Breast epithelium (tissue), 4 donors: ENCODE data around the gene ARHGAP8. TPM values are rescaled to one million over a fixed set of nuclear protein-coding genes. Genes with fewer than 3 reads are reported as not detected.

Source experiments
- DNase-seq, 2 donors: peaks; one replicate each; pipeline ENCODE4 v3.0.0-alpha.2; 2019; ENCODE audit warnings: low spot score in 2 of 2
- H3K27ac ChIP-seq, 2 donors: fragments of 200-600 bp; sonication (generic) in 1 of 2; one replicate each; pipeline ENCODE4 v1.5.1; 2016 to 2019; ENCODE audit warnings: mild to moderate bottlenecking in 1 of 2
- H3K27me3 ChIP-seq, 2 donors: fragments of 200-600 bp; sonication (generic) in 1 of 2; one replicate each; pipeline versions ENCODE4 v1.5.1 to v1.6.0; 2017 to 2019; ENCODE audit warnings: control low read depth in 1 of 2, mild to moderate bottlenecking in 1 of 2
- H3K36me3 ChIP-seq: fragments of 200-600 bp; one replicate; pipeline ENCODE4 v1.5.1; 2019
- H3K4me1 ChIP-seq, 2 donors: fragments of 200-600 bp; sonication (generic); one replicate each; pipeline ENCODE4 v1.5.1; 2016 to 2019; ENCODE audit warnings: control low read depth in 1 of 2
- H3K4me3 ChIP-seq, 3 donors: fragments of 200-600 bp; sonication (generic); 1 replicate in 2 of 3; 2 replicates in 1 of 3; pipeline ENCODE4 v1.5.1; 2016 to 2019; ENCODE audit warnings: mild to moderate bottlenecking in 3 of 3, moderate library complexity in 2 of 3
- H3K9me3 ChIP-seq, 2 donors: fragments of 200-600 bp; sonication (generic) in 1 of 2; one replicate each; pipeline ENCODE4 v1.5.1; 2016 to 2019; ENCODE audit warnings: control low read depth in 1 of 2
- CTCF ChIP-seq, 3 donors: fragments of 450-650 bp; IDR thresholded peaks; one replicate each; pipeline ENCODE4 v1.5.1; 2016 to 2017; ENCODE audit warnings: antibody characterized with exemption in 3 of 3, mild to moderate bottlenecking in 3 of 3, moderate library complexity in 3 of 3
- POLR2A ChIP-seq: fragments of 450-650 bp; IDR thresholded peaks from one replicate; pipeline ENCODE4 v1.6.1; 2016; ENCODE audit warnings: antibody characterized with exemption, mild to moderate bottlenecking, moderate library complexity
- POLR2AphosphoS5 ChIP-seq, 3 donors: sonication (generic); formaldehyde crosslinking; IDR thresholded peaks; one replicate each; pipeline ENCODE4 v1.6.1; 2017; ENCODE audit warnings: antibody characterized with exemption in 3 of 3
- intact Hi-C: fragments of 100-400 bp; cut with DNase I; formaldehyde crosslinking; loops from one replicate; pipeline ENCODE4 v1.15.1; 2023; ENCODE audit warnings: low total_unique reads
- total RNA-seq, 3 donors: library from RNA; depleted of rRNA; stranded (reverse); fragments of >200 nt; gene quantifications; one replicate each; pipeline ENCODE4 v1.1.0, GENCODE V29; 2016

The ARHGAP8 gene
- total RNA-seq, 3 donors from 2014 or later: 9.8 to 39.4 (median 32.4) TPM

- H3K9me3 ChIP-seq: no peaks in the 10 kb centered on the region
- TF ChIP-seq CTCF (IDR thresholded peaks at IDR 0.05) (no peak), POLR2A (no peak), POLR2AphosphoS5 (IDR thresholded peaks at IDR 0.05) (no peak)
- no peaks in the 10 kb centered on the region for H3K27me3 ChIP-seq
- no peak for DNase-seq
- no peaks in the 10 kb centered on the region for H3K36me3 ChIP-seq
- intact Hi-C loops: loop anchor here (10.0 kb wide), 1 partner anchor 1434 kb away; no protein-coding TSS in a partner anchor
- H3K27ac ChIP-seq: peak overlapping the region in 1 of 2 donors; percentile 15
- no peak overlapping the region for H3K4me3 ChIP-seq
- peaks cover 0 to 5% of the 10 kb centered on the region in 2 donors for H3K4me1 ChIP-seq
These were observed 41.2 kb upstream of the ARHGAP8 start for GRCh38 chr22:44711241-44711560.

GRCh38 chr22:44711690-44712555, 40.5 kb upstream of the ARHGAP8 start:
- DNase-seq: no peak
- Histone ChIP-seq H3K4me3 (no peak overlapping the region), H3K36me3 (no peaks in the 10 kb centered on the region), H3K27me3 (no peaks in the 10 kb centered on the region), H3K9me3 (no peaks in the 10 kb centered on the region), H3K4me1 (peaks cover 0 to 5% of the 10 kb centered on the region in 2 donors), H3K27ac (peak overlapping the region in 1 of 2 donors; percentile 15)
- intact Hi-C loops: loop anchor here (10.0 kb wide), 1 partner anchor 1433 kb away; no protein-coding TSS in a partner anchor
- TF ChIP-seq POLR2AphosphoS5 (IDR thresholded peaks at IDR 0.05) (no peak), POLR2A (no peak), CTCF (IDR thresholded peaks at IDR 0.05) (no peak)

- Histone ChIP-seq H3K4me3 (no peak overlapping the region), H3K27ac (no peak overlapping the region), H3K27me3 (no peaks in the 10 kb centered on the region), H3K4me1 (peaks cover 0 to 5% of the 10 kb centered on the region in 2 donors), H3K9me3 (no peaks in the 10 kb centered on the region), H3K36me3 (no peaks in the 10 kb centered on the region)
- DNase-seq: no peak
- TF ChIP-seq CTCF (IDR thresholded peaks at IDR 0.05): no peak
- no peak for TF ChIP-seq POLR2AphosphoS5 (IDR thresholded peaks at IDR 0.05)
- TF ChIP-seq POLR2A: no peak
- intact Hi-C loops: loop anchor here (10.0 kb wide), 1 partner anchor 1432 kb away; no protein-coding TSS in a partner anchor
These were observed 39.4 kb upstream of the ARHGAP8 start for GRCh38 chr22:44712962-44713361.

GRCh38 chr22:44714703-44715350, 37.5 kb upstream of the ARHGAP8 start:
- no peak for TF ChIP-seq POLR2A
- TF ChIP-seq CTCF (IDR thresholded peaks at IDR 0.05): no peak
- peak in 2 of 3 donors; percentile 15 to 62 for TF ChIP-seq POLR2AphosphoS5 (IDR thresholded peaks at IDR 0.05)

GRCh38 chr22:44718418-44718817, 34.0 kb upstream of the ARHGAP8 start:
- intact Hi-C loops: loop anchor here (10.0 kb wide), 1 partner anchor 1426 kb away; no protein-coding TSS in a partner anchor
- DNase-seq: no peak

More at GRCh38 chr22:44714703-44715350, 37.5 kb upstream of the ARHGAP8 start:
- no peaks in the 10 kb centered on the region for H3K27me3 ChIP-seq
- intact Hi-C loops: loop anchor here (10.0 kb wide), 1 partner anchor 1430 kb away; no protein-coding TSS in a partner anchor
- no peak overlapping the region for H3K4me3 ChIP-seq
- H3K9me3 ChIP-seq: no peaks in the 10 kb centered on the region
- peaks cover 0 to 5% of the 10 kb centered on the region in 2 donors for H3K4me1 ChIP-seq
- H3K27ac ChIP-seq: peak overlapping the region in 1 of 2 donors; percentile 48
- H3K36me3 ChIP-seq: no peaks in the 10 kb centered on the region
- DNase-seq: no peak

More at GRCh38 chr22:44718418-44718817, 34.0 kb upstream of the ARHGAP8 start:
- Histone ChIP-seq H3K4me3 (no peak overlapping the region), H3K36me3 (no peaks in the 10 kb centered on the region), H3K27ac (no peak overlapping the region), H3K9me3 (no peaks in the 10 kb centered on the region), H3K27me3 (no peaks in the 10 kb centered on the region), H3K4me1 (no peaks in the 10 kb centered on the region)
- TF ChIP-seq POLR2A: no peak
- TF ChIP-seq POLR2AphosphoS5 (IDR thresholded peaks at IDR 0.05): no peak
- no peak for TF ChIP-seq CTCF (IDR thresholded peaks at IDR 0.05)
